Sigmoid colon (tissue), 7 donors: ENCODE results near the gene ALCAM. TPM values are rescaled to one million over a fixed set of nuclear protein-coding genes. Genes with fewer than 3 reads are reported as not detected.

ENCODE experiments used
- DNase-seq: peaks from one replicate; pipeline ENCODE4 v3.0.0-alpha.2; 2019
- H3K27ac ChIP-seq, 4 donors: fragments of 200-600 bp; sonication (generic); one replicate each; pipeline ENCODE4 v1.5.1; 2016 to 2019; ENCODE audit warnings: mild to moderate bottlenecking in 1 of 4
- H3K27me3 ChIP-seq, 3 donors: fragments of 200-600 bp; sonication (generic); one replicate each; pipeline ENCODE4 v1.5.1; 2019; ENCODE audit warnings: mild to moderate bottlenecking in 1 of 3
- H3K36me3 ChIP-seq, 4 donors: fragments of 200-600 bp; sonication (generic); one replicate each; pipeline ENCODE4 v1.5.1; 2016 to 2019
- H3K4me1 ChIP-seq, 4 donors: fragments of 200-600 bp; sonication (generic); one replicate each; pipeline ENCODE4 v1.5.1; 2017 to 2019
- H3K4me3 ChIP-seq, 4 donors: fragments of 200-600 bp; sonication (generic); one replicate each; pipeline ENCODE4 v1.5.1; 2017 to 2019; ENCODE audit warnings: mild to moderate bottlenecking in 2 of 4, moderate library complexity in 1 of 4
- H3K9me3 ChIP-seq, 4 donors: fragments of 200-600 bp in 3 of 4; sonication (generic) in 3 of 4; one replicate each; pipeline versions ENCODE4 v1.5.1 to v1.6.1; 2013 to 2019
- CTCF ChIP-seq, 4 experiments: fragments of 450-650 bp in 3 of 4; fragments of 200-600 bp in 1 of 4; IDR thresholded peaks; one replicate each; pipeline ENCODE4 v1.5.1; 2016 to 2019; ENCODE audit warnings: antibody characterized with exemption in 4 of 4, mild to moderate bottlenecking in 3 of 4, moderate library complexity in 2 of 4
- EP300 ChIP-seq, 4 donors: sonication (generic); formaldehyde crosslinking; IDR thresholded peaks; one replicate each; pipeline ENCODE4 v1.6.1; 2017; ENCODE audit warnings: antibody characterized with exemption in 4 of 4
- POLR2A ChIP-seq, 2 donors: fragments of 450-650 bp; IDR thresholded peaks; one replicate each; pipeline ENCODE4 v1.6.1; 2016; ENCODE audit warnings: antibody characterized with exemption in 2 of 2, mild to moderate bottlenecking in 2 of 2, moderate library complexity in 2 of 2
- POLR2AphosphoS5 ChIP-seq, 4 donors: sonication (generic); formaldehyde crosslinking; IDR thresholded peaks; one replicate each; pipeline ENCODE4 v1.6.1; 2017; ENCODE audit warnings: antibody characterized with exemption in 4 of 4
- WGBS, 2 donors: extraction: QIAGEN DNeasy Blood & Tissue Kit; methylation state at CpG; one replicate each; pipeline ENCODE4 v1.1.7; 2013; 5-methylcytosine and 5-hydroxymethylcytosine counted together
- intact Hi-C: fragments of 100-400 bp; cut with DNase I; formaldehyde crosslinking; loops from one replicate; pipeline ENCODE4 v1.15.1; 2023
- polyA plus RNA-seq, 3 donors: library from polyadenylated mRNA; stranded (reverse); fragments of 200-250 nt; gene quantifications; one replicate each; pipeline ENCODE4 v1.2.3, GENCODE V29; 2013
- total RNA-seq, 4 donors: library from RNA; depleted of rRNA; stranded (reverse); fragments of >200 nt; gene quantifications; one replicate each; pipeline ENCODE4 v1.1.0, GENCODE V29; 2016
- donor health status: healthy with polysubstance abuse.
- donor health status: Bipolar disorder and iron deficiency.
- donor health status: healthy.

The ALCAM gene
- total and polyA plus RNA-seq, 7 donors, result 1.8 to 45.1 (median 16.0) TPM

DNA sequence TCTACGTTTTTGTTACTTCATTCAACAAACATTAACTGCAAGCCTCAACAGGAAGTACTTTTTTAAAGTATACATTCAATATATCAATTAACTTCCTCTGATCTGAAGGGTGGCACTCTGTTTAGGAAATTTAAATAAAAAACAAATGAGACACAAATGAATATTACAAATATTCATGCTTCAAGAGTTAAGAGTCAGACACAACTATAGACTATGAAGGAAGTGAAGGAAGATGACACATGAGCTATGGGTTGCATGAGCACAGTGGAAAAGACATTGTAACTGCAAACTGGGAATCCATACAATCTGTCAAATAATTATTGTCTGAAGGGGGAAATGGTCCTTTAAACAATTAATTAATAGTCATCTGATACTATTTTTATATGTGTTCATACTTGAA is 26.8 kb upstream of the ALCAM start:
- no peak for DNase-seq
- no peak overlapping the region for H3K4me3 ChIP-seq
- no peaks in the 10 kb centered on the region for H3K36me3 ChIP-seq
- no peak overlapping the region for H3K27ac ChIP-seq
- TF ChIP-seq CTCF (IDR thresholded peaks at IDR 0.05), result no peak
- TF ChIP-seq EP300 (IDR thresholded peaks at IDR 0.05), result no peak
- TF ChIP-seq POLR2AphosphoS5 (IDR thresholded peaks at IDR 0.05), result no peak
- no peak for TF ChIP-seq POLR2A (IDR thresholded peaks at IDR 0.05)
- no peaks in the 10 kb centered on the region for H3K27me3 ChIP-seq
- no peaks in the 10 kb centered on the region for H3K9me3 ChIP-seq
- WGBS, 2 donors, result 21 to 51% methylated on average over 1 of the region's 1 CpG
- no peaks in the 10 kb centered on the region for H3K4me1 ChIP-seq
- intact Hi-C loops, result no loop called here

DNA sequence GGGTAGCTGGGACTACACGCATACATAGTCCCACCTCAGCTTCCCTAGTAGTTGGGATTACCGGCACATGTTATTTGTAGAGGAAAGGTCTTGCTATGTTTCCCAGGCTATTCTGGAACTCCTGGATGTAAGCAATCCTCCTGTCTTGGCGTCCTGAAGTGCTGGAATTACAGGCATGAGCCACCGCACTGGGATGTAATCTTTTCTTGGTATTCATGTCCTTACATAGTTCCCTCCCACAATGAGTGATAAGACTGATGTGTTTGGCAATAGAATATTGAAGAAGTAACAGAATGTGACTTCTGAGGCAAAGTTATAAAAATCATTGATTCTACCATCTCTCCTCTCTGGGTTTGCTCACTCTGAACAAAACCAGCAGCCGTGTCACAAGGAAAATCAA is 22.7 kb upstream of the ALCAM start:
- H3K27me3 ChIP-seq, result no peaks in the 10 kb centered on the region

DNA sequence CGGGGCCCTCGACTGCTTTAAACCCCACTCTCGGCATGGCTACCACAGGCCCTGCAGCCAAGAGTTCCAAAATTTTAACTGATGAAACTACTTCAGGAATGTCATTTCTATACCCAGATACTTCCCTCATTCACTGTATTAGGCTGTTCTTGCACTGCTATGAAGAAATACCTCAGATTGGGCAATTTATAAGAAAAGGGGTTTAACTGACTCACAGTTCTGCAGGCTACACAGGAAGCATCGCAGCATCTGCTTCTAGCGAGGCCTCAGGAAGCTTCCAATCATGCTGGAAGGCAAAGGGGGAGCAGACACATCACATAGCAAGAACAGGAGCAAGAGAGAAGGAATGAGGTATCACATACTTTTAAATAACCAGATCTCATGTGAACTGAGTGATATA is 21.6 kb upstream of the ALCAM start:
- intact Hi-C loops, result no loop called here

More for the DNA sequence above, 22.7 kb upstream of the ALCAM start:
- Histone ChIP-seq H3K27ac (no peak overlapping the region), H3K4me1 (no peaks in the 10 kb centered on the region), H3K4me3 (no peak overlapping the region), H3K9me3 (no peaks in the 10 kb centered on the region), H3K36me3 (no peaks in the 10 kb centered on the region)
- DNase-seq, result no peak
- intact Hi-C loops, result no loop called here
- 74% methylated on average over 5 of the region's 5 CpGs for WGBS, 2 donors
- TF ChIP-seq POLR2A (IDR thresholded peaks at IDR 0.05) (no peak), EP300 (IDR thresholded peaks at IDR 0.05) (no peak), CTCF (IDR thresholded peaks at IDR 0.05) (no peak), POLR2AphosphoS5 (IDR thresholded peaks at IDR 0.05) (no peak)

DNA sequence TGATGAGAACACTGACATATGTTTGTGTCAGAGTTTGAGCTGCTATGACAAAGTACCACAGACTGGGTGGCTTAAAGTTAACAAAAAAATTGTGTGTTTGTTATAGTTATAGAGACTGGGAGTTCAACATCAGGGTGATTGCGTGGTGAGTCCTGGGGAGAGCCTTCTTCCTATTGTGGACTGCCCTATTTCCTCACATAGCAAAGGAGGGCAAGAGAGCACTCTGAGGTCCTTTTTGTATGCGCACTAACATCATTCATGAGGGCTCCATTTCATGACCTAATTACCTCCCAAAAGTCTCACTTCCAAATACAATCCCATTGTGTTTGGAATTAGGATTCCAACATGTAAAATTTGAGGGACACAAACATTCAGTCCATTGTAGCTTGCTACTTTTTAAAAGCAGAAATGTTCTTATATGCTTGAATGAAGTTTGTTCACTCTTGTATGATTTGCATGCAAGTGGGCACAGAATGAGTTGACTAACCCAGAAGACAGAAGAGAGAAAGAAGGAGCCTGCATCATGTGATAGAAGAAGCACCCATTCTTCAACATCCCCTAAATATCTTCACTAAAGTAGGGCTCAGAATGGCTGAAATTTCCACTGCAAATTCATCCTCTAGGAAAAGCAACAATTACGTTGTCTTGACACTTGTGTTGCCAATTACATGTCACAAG is 18.9 kb upstream of the ALCAM start:
- no peak for DNase-seq
- no peaks in the 10 kb centered on the region for H3K27me3 ChIP-seq
- no peak overlapping the region for H3K4me3 ChIP-seq
- H3K4me1 ChIP-seq, result no peaks in the 10 kb centered on the region
- 86 to 88% methylated on average over 3 of the region's 3 CpGs for WGBS, 2 donors
- no peak for TF ChIP-seq POLR2AphosphoS5 (IDR thresholded peaks at IDR 0.05)
- TF ChIP-seq EP300 (IDR thresholded peaks at IDR 0.05), result no peak
- no peak for TF ChIP-seq CTCF (IDR thresholded peaks at IDR 0.05)
- no peak for TF ChIP-seq POLR2A (IDR thresholded peaks at IDR 0.05)
- H3K27ac ChIP-seq, result no peak overlapping the region
- no peaks in the 10 kb centered on the region for H3K36me3 ChIP-seq
- intact Hi-C loops, result no loop called here
- no peaks in the 10 kb centered on the region for H3K9me3 ChIP-seq

More for the DNA sequence above, 21.6 kb upstream of the ALCAM start:
- H3K36me3 ChIP-seq, result no peaks in the 10 kb centered on the region
- DNase-seq, result no peak
- H3K9me3 ChIP-seq, result no peaks in the 10 kb centered on the region
- TF ChIP-seq POLR2A (IDR thresholded peaks at IDR 0.05) (no peak), POLR2AphosphoS5 (IDR thresholded peaks at IDR 0.05) (no peak), CTCF (IDR thresholded peaks at IDR 0.05) (no peak), EP300 (IDR thresholded peaks at IDR 0.05) (no peak)
- H3K27ac ChIP-seq, result no peak overlapping the region
- H3K4me3 ChIP-seq, result no peak overlapping the region
- no peaks in the 10 kb centered on the region for H3K4me1 ChIP-seq
- 63 to 82% methylated on average over 5 of the region's 5 CpGs for WGBS, 2 donors
- H3K27me3 ChIP-seq, result no peaks in the 10 kb centered on the region

DNA sequence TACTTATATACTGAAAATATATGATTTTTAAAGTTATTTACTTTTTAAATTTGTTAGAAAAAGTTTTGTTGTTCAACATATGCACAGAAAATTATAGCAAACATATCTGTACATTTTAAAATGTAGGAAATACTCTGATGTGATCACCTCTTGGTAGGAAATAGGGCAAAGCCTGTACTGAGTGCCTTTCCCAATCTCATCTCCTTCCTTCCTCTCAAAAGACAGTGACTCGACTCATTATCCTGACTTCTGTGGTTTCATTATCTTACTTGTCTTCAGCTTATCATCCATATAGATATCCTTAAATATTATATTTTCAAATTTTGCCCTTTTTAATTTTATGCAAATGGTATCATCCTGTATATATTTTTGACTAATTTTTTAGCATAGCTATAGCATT is 18.4 kb upstream of the ALCAM start:
- Histone ChIP-seq H3K27me3 (peaks cover 0 to 1% (median 0%) of the 10 kb centered on the region in 3 donors), H3K4me3 (no peak overlapping the region), H3K36me3 (no peaks in the 10 kb centered on the region), H3K4me1 (no peaks in the 10 kb centered on the region), H3K27ac (no peak overlapping the region), H3K9me3 (no peaks in the 10 kb centered on the region)
- intact Hi-C loops, result no loop called here
- no peak for DNase-seq
- 73 to 74% methylated on average over 1 of the region's 1 CpG for WGBS, 2 donors
- TF ChIP-seq EP300 (IDR thresholded peaks at IDR 0.05) (no peak), POLR2A (IDR thresholded peaks at IDR 0.05) (no peak), POLR2AphosphoS5 (IDR thresholded peaks at IDR 0.05) (no peak), CTCF (IDR thresholded peaks at IDR 0.05) (no peak)
